HepG2 (cell line): Measurements from ENCODE around the gene SLC25A45. TPM values are rescaled to one million over a fixed set of nuclear protein-coding genes. Genes with fewer than 3 reads are reported as not detected.

Source experiments
- ADNP ChIP-seq: sonication (generic); formaldehyde crosslinking; IDR thresholded peaks from 2 replicates; pipeline ENCODE4 v1.4.0; 2020; ENCODE audit warnings: missing genetic modification reagents
- HNF4G ChIP-seq, 2 experiments: sonication (generic) in 1 of 2; formaldehyde crosslinking in 1 of 2; IDR thresholded peaks; 2 replicates each; pipeline versions ENCODE4 v1.4.0 to v1.6.1; 2011 to 2020; ENCODE audit warnings: borderline replicate concordance in 2 of 2, low read depth in 2 of 2, mild to moderate bottlenecking in 2 of 2, low read length in 1 of 2, missing genetic modification reagents in 1 of 2, moderate library complexity in 1 of 2
- IRF9 ChIP-seq: sonication (generic); formaldehyde crosslinking; IDR thresholded peaks from 2 replicates; pipeline ENCODE4 v1.8.0; 2022; ENCODE audit warnings: missing genetic modification reagents, mild to moderate bottlenecking, borderline replicate concordance
- ISL2 ChIP-seq: sonication (generic); formaldehyde crosslinking; IDR thresholded peaks from 2 replicates; pipeline ENCODE4 v1.5.0; 2020; ENCODE audit warnings: missing genetic modification reagents
- KLF15 ChIP-seq: sonication (generic); formaldehyde crosslinking; IDR thresholded peaks from 2 replicates; pipeline ENCODE4 v1.8.1; 2023; ENCODE audit warnings: borderline replicate concordance, mild to moderate bottlenecking, inconsistent platforms, missing genetic modification reagents, mixed read lengths
- SIN3A ChIP-seq: IDR thresholded peaks from 2 replicates; pipeline ENCODE4 v1.6.1; 2011; ENCODE audit warnings: low read depth, mild to moderate bottlenecking, control low read depth, low read length, borderline replicate concordance
- SIX4 ChIP-seq: sonication (generic); formaldehyde crosslinking; IDR thresholded peaks from 2 replicates; pipeline ENCODE4 v1.4.0; 2020; ENCODE audit warnings: missing genetic modification reagents
- TCF12 ChIP-seq, 2 experiments: fragments of 450-650 bp in 1 of 2; sonication (generic) in 1 of 2; formaldehyde crosslinking in 1 of 2; IDR thresholded peaks; 2 replicates each; pipeline versions ENCODE4 v1.6.1 to v1.8.0; 2017 to 2022; ENCODE audit warnings: antibody characterized with exemption in 1 of 2, mild to moderate bottlenecking in 1 of 2, missing genetic modification reagents in 1 of 2, moderate library complexity in 1 of 2
- ZNF207 ChIP-seq: fragments of 450-650 bp; IDR thresholded peaks from 2 replicates; pipeline ENCODE4 v1.6.1; 2016; ENCODE audit warnings: antibody characterized with exemption, borderline replicate concordance
- ZNF484 ChIP-seq: sonication (generic); formaldehyde crosslinking; IDR thresholded peaks from 2 replicates; pipeline ENCODE4 v1.5.1; 2020; ENCODE audit warnings: mild to moderate bottlenecking, low read depth, missing genetic modification reagents, borderline replicate concordance
- ZNF7 ChIP-seq: IDR thresholded peaks from 2 replicates; pipeline ENCODE4 v1.6.1; 2016; ENCODE audit warnings: missing biosample characterization, missing genetic modification reagents
- ZZZ3 ChIP-seq: sonication (generic); formaldehyde crosslinking; IDR thresholded peaks from 2 replicates; pipeline ENCODE4 v1.4.0; 2020; ENCODE audit warnings: missing genetic modification reagents, mild to moderate bottlenecking, borderline replicate concordance
- polyA plus RNA-seq, 8 experiments: library from polyadenylated mRNA; depleted of rRNA in 3 of 8; stranded (reverse) in 7 of 8; unstranded in 1 of 8; fragments of >200 nt; fragmentation: Illumina TruSeq in 4 of 8; extraction: Trizol in 4 of 8; gene quantifications; 2 replicates each; pipeline versions ENCODE4 v1.2.1 to v1.2.3, GENCODE V29; 2011 to 2016; ENCODE audit warnings: low read depth in 4 of 8, missing spikeins in 1 of 8, mixed read lengths in 1 of 8; ENCODE audit not compliant: insufficient read depth in 1 of 8
- total RNA-seq, 5 experiments: library from RNA; depleted of rRNA; stranded (reverse); fragments of >200 nt; fragmentation: Illumina TruSeq; extraction: Trizol; gene quantifications; 2 replicates each; pipeline ENCODE4 v1.2.3, GENCODE V29; 2016; ENCODE audit warnings: low read depth in 1 of 5
- TF ChIP-seq, protein P1 (sequence below): sonication (generic); formaldehyde crosslinking; IDR thresholded peaks from 2 replicates; pipeline ENCODE4 v1.4.0; 2020; ENCODE audit warnings: mild to moderate bottlenecking, missing genetic modification reagents
- TF ChIP-seq, protein P2 (sequence below): sonication (generic); formaldehyde crosslinking; IDR thresholded peaks from 2 replicates; pipeline ENCODE4 v1.9.0; 2021; ENCODE audit warnings: missing genetic modification reagents, borderline replicate concordance
- TF ChIP-seq, protein P3 (sequence below): sonication (generic); formaldehyde crosslinking; IDR thresholded peaks from 2 replicates; pipeline ENCODE4 v1.4.0; 2020; ENCODE audit warnings: mild to moderate bottlenecking, missing genetic modification reagents
- TF ChIP-seq, protein P4 (sequence below): sonication (generic); formaldehyde crosslinking; IDR thresholded peaks from 2 replicates; pipeline ENCODE4 v1.9.0; 2021; ENCODE audit warnings: missing genetic modification reagents, mild to moderate bottlenecking, borderline replicate concordance
- TF ChIP-seq, protein P5 (sequence below): sonication (generic); formaldehyde crosslinking; IDR thresholded peaks from 2 replicates; pipeline ENCODE4 v1.5.0; 2020; ENCODE audit warnings: mild to moderate bottlenecking, missing genetic modification reagents, borderline replicate concordance

Gene SLC25A45
- total and polyA plus RNA-seq, 2 of the 13 experiments (the other 11 are each of a cell fraction or from before 2014, with no cell fraction given), result 1.2 to 3.4 TPM

DNA sequence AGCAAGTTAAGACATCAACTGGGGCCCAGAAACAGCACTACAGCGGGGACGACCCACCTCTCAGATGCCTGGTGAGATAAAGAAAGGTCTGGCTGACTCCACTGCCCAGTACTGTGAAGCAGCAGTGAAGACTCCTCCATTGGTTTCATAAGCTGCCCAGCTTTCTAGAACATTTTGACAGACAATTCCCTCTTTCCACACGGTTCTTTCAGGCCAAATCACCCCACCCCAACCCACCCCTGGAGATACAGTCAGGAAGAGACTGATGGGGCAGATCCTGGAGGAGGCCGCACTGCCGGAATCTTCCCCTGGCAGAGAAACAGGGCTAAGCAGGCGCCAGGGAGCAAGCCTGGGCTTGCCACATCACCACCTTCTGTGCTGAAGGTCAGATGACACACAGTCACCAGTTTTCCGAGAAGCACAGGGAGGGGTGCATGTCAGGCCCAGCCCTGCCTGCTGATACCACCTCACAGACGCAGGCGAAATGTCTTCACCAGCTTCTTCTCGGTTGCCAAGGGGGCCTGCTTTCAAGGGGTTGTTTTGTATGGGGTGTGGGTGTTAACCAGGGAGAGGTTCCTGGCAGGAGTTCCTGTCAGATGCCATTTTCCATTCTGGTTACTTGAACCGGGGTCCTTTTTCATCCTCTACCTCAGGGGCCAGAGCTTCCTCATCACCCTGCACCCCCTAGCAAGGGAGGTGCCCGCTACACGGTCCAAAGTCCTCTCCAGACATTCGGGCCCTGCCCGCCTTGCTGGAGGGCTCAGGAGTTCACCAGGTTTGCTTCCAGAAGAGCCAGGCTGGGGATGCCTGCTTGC is 38.7 kb upstream of the SLC25A45 start (continued):
- TF ChIP-seq ZNF7 (CRISPR knock-in tag), result no peak
- TF ChIP-seq HNF4G (IDR thresholded peaks at IDR 0.05; ENCODE audit: borderline replicate concordance, low read depth, low read length), result peak; percentile 84
- TF ChIP-seq HNF4G (CRISPR knock-in tag; IDR thresholded peaks at IDR 0.05; ENCODE audit: borderline replicate concordance, low read depth), result peak; percentile 74; the same call in 1 of the 2 replicates
- no peak for TF ChIP-seq ZNF207
- TF ChIP-seq KLF15 (CRISPR knock-in tag), result 0 out of 2 replicates have a peak, but pooled peaks have one; percentile 29
- no peak for TF ChIP-seq ZNF484 (CRISPR knock-in tag)
- no peak for TF ChIP-seq ADNP
- no peak; the same call in 1 of the 2 replicates for TF ChIP-seq SIN3A
- 0 out of 2 replicates have a peak, but pooled peaks have one; percentile 61 for TF ChIP-seq SIX4 (CRISPR knock-in tag)
- TF ChIP-seq, protein P1, sequence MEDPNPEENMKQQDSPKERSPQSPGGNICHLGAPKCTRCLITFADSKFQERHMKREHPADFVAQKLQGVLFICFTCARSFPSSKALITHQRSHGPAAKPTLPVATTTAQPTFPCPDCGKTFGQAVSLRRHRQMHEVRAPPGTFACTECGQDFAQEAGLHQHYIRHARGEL (CRISPR knock-in tag), result no peak
- TF ChIP-seq, protein P2, sequence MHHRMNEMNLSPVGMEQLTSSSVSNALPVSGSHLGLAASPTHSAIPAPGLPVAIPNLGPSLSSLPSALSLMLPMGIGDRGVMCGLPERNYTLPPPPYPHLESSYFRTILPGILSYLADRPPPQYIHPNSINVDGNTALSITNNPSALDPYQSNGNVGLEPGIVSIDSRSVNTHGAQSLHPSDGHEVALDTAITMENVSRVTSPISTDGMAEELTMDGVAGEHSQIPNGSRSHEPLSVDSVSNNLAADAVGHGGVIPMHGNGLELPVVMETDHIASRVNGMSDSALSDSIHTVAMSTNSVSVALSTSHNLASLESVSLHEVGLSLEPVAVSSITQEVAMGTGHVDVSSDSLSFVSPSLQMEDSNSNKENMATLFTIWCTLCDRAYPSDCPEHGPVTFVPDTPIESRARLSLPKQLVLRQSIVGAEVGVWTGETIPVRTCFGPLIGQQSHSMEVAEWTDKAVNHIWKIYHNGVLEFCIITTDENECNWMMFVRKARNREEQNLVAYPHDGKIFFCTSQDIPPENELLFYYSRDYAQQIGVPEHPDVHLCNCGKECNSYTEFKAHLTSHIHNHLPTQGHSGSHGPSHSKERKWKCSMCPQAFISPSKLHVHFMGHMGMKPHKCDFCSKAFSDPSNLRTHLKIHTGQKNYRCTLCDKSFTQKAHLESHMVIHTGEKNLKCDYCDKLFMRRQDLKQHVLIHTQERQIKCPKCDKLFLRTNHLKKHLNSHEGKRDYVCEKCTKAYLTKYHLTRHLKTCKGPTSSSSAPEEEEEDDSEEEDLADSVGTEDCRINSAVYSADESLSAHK (CRISPR knock-in tag), result no peak
- no peak for TF ChIP-seq ZZZ3 (CRISPR knock-in tag)
- TF ChIP-seq, protein P3, sequence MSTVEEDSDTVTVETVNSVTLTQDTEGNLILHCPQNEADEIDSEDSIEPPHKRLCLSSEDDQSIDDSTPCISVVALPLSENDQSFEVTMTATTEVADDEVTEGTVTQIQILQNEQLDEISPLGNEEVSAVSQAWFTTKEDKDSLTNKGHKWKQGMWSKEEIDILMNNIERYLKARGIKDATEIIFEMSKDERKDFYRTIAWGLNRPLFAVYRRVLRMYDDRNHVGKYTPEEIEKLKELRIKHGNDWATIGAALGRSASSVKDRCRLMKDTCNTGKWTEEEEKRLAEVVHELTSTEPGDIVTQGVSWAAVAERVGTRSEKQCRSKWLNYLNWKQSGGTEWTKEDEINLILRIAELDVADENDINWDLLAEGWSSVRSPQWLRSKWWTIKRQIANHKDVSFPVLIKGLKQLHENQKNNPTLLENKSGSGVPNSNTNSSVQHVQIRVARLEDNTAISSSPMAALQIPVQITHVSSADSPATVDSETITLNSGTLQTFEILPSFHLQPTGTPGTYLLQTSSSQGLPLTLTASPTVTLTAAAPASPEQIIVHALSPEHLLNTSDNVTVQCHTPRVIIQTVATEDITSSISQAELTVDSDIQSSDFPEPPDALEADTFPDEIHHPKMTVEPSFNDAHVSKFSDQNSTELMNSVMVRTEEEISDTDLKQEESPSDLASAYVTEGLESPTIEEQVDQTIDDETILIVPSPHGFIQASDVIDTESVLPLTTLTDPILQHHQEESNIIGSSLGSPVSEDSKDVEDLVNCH, result no peak
- peak; percentile 54; the same call in 1 of the 2 replicates for TF ChIP-seq IRF9 (CRISPR knock-in tag)
- TF ChIP-seq, protein P4, sequence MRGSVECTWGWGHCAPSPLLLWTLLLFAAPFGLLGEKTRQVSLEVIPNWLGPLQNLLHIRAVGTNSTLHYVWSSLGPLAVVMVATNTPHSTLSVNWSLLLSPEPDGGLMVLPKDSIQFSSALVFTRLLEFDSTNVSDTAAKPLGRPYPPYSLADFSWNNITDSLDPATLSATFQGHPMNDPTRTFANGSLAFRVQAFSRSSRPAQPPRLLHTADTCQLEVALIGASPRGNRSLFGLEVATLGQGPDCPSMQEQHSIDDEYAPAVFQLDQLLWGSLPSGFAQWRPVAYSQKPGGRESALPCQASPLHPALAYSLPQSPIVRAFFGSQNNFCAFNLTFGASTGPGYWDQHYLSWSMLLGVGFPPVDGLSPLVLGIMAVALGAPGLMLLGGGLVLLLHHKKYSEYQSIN (CRISPR knock-in tag), result no peak
- TF ChIP-seq TCF12 (IDR thresholded peaks at IDR 0.05), result no peak
- no peak for TF ChIP-seq TCF12 (CRISPR knock-in tag; IDR thresholded peaks at IDR 0.05)
- TF ChIP-seq, protein P5, sequence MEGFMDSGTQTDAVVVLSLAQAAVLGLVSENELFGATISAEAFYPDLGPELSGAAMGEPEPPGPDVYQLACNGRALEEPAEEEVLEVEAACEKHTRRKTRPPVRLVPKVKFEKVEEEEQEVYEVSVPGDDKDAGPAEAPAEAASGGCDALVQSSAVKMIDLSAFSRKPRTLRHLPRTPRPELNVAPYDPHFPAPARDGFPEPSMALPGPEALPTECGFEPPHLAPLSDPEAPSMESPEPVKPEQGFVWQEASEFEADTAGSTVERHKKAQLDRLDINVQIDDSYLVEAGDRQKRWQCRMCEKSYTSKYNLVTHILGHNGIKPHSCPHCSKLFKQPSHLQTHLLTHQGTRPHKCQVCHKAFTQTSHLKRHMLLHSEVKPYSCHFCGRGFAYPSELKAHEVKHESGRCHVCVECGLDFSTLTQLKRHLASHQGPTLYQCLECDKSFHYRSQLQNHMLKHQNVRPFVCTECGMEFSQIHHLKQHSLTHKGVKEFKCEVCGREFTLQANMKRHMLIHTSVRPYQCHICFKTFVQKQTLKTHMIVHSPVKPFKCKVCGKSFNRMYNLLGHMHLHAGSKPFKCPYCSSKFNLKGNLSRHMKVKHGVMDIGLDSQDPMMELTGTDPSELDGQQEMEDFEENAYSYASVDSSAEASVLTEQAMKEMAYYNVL (CRISPR knock-in tag), result no peak
- peak; percentile 60 for TF ChIP-seq ISL2 (CRISPR knock-in tag)
